H1 (cell line): Measurements from ENCODE around the gene DGAT2. TPM values are rescaled to one million over a fixed set of nuclear protein-coding genes. Genes with fewer than 3 reads are reported as not detected.

Source experiments
- ATF3 ChIP-seq: IDR thresholded peaks from 2 replicates; pipeline ENCODE4 v1.6.1; 2011; ENCODE audit warnings: low read depth, mild to moderate bottlenecking, low read length; ENCODE audit not compliant: insufficient read depth
- polyA plus RNA-seq, 7 experiments: library from polyadenylated mRNA; depleted of rRNA in 3 of 7; stranded (reverse) in 5 of 7; unstranded in 2 of 7; fragments of >200 nt in 5 of 7; fragments of 200-250 nt in 2 of 7; gene quantifications; 1 replicate in 5 of 7; 2 replicates in 1 of 7; 4 replicates in 1 of 7; pipeline versions ENCODE4 v1.2.1 to v1.2.3, GENCODE V29; 2011 to 2013; ENCODE audit warnings: missing spikeins in 2 of 7, mixed read lengths in 2 of 7
- total RNA-seq: library from RNA; stranded (reverse); fragmentation: NEBNext Ultra II Directional; extraction: Animal tissue kit (Norgen Biotek cat#: 25700); gene quantifications from 2 replicates; pipeline ENCODE4 v1.2.1, GENCODE V29; 2021

DGAT2 gene
- total and polyA plus RNA-seq, 2 of the 8 experiments (the other 6 are each of a cell fraction or from before 2014, with no cell fraction given) = 3.2 to 5.9 TPM

- no peak for TF ChIP-seq ATF3
These were observed 66.2 kb downstream of the DGAT2 start (continued) for GRCh38 chr11:75834728-75835127.
